Measurements from ENCODE around the gene BEST3.
A peak's percentile ranks its signal among the peaks of the same experiment; 100 is the strongest.

Gene BEST3

DNA sequence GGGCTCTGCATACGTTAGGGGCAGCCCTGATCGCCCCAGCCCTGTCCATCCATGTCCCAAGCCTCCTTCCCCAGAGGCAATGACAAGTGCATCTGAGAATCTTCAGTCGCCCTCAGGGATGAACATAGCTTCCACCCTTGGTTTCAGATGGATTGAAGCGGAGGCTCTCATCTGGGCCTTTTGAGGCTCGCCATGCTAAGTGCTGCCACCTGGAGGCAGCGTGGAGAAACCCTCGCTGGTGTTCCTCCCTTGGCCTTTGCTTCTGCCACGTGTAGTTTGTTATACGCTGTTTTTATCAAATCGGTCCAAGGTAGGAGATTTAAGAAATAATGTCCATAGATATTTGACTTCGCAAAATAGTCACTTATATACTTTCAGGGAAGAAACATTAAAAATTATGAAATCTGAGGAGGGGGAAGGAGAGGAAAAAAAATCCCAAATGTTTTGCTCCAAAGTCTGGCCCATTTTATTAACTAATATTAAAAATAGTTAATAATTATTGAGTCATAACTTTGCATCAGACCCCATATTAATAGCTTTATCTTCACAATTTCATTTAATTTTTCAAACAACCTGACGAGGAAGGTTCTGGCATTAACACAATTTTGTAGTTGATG, 59.6 kb downstream of the BEST3 start:
- no peaks in the 10 kb centered on the region for H3K9me3 ChIP-seq (ENCODE audit: control insufficient read depth, low read length)
- H3K36me3 ChIP-seq (ENCODE audit: control insufficient read depth, insufficient read depth, low read length), result no peaks in the 10 kb centered on the region
- peak in 2 of 3 donors; percentile 11 to 34 for DNase-seq
- H3K4me3 ChIP-seq (ENCODE audit: insufficient read depth, low read depth, low read length, poor library complexity, severe bottlenecking), result no peak overlapping the region
- H3K27me3 ChIP-seq (replicated peaks; ENCODE audit: control insufficient read depth, insufficient read depth, low read length, poor library complexity, severe bottlenecking), result no peaks in the 10 kb centered on the region
- H3K27ac ChIP-seq (ENCODE audit: insufficient read depth, low read length, poor library complexity, severe bottlenecking), result no peak overlapping the region
- no peaks in the 10 kb centered on the region for H3K4me1 ChIP-seq (ENCODE audit: control insufficient read depth, insufficient read depth, low read length, poor library complexity, severe bottlenecking)

DNA sequence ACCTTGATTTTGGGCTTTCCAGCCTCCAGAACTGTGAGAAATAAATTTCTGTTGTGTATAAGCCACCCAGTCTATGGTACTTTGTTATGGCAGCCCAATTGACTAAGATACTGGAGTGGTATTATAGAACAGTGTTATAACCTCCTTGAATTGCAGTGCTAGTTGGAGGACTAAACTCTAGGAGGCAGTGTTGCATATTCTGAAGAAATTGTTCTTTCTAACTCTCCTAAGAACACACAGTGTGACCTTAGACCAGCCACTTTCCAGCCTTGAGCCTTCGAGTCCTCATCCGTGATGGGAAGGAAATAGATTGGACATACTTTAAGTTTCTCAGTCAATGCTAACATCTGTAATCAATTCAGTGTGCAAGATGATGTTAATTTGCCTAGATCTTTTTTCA, 66.0 kb downstream of the BEST3 start:
- Histone ChIP-seq H3K36me3 (ENCODE audit: control insufficient read depth, insufficient read depth, low read length) (no peaks in the 10 kb centered on the region), H3K9me3 (ENCODE audit: control insufficient read depth, low read length) (no peaks in the 10 kb centered on the region), H3K27ac (ENCODE audit: insufficient read depth, low read length, poor library complexity, severe bottlenecking) (no peak overlapping the region), H3K27me3 (replicated peaks; ENCODE audit: control insufficient read depth, insufficient read depth, low read length, poor library complexity, severe bottlenecking) (no peaks in the 10 kb centered on the region), H3K4me3 (ENCODE audit: insufficient read depth, low read depth, low read length, poor library complexity, severe bottlenecking) (no peak overlapping the region), H3K4me1 (ENCODE audit: control insufficient read depth, insufficient read depth, low read length, poor library complexity, severe bottlenecking) (no peaks in the 10 kb centered on the region)
- DNase-seq, result no peak

DNA sequence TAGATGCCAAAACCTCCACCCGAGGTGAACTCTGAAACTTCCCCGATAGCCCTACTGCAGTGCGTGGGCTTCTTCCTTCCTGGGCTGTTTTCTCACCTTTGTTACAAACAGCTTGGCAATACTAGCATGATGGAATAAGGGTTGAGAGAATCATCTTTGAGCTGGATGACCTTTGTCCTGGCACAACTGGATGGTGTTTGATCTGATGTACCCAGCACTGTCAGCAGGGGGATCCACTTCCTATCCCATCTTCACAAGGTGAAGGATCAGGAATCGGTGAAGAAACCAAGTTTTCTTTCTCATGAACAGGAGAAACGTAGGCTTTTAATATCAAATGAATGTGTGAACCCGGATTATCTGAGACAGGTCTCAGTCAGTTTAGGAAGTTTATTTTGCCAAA, 68.9 kb downstream of the BEST3 start:
- H3K9me3 ChIP-seq (ENCODE audit: control insufficient read depth, low read length), result no peaks in the 10 kb centered on the region
- H3K27ac ChIP-seq (ENCODE audit: insufficient read depth, low read length, poor library complexity, severe bottlenecking), result no peak overlapping the region
- H3K4me1 ChIP-seq (ENCODE audit: control insufficient read depth, insufficient read depth, low read length, poor library complexity, severe bottlenecking), result no peaks in the 10 kb centered on the region
- H3K27me3 ChIP-seq (replicated peaks; ENCODE audit: control insufficient read depth, insufficient read depth, low read length, poor library complexity, severe bottlenecking), result no peaks in the 10 kb centered on the region
- no peaks in the 10 kb centered on the region for H3K36me3 ChIP-seq (ENCODE audit: control insufficient read depth, insufficient read depth, low read length)
- DNase-seq, result no peak
- no peak overlapping the region for H3K4me3 ChIP-seq (ENCODE audit: insufficient read depth, low read depth, low read length, poor library complexity, severe bottlenecking)

DNA sequence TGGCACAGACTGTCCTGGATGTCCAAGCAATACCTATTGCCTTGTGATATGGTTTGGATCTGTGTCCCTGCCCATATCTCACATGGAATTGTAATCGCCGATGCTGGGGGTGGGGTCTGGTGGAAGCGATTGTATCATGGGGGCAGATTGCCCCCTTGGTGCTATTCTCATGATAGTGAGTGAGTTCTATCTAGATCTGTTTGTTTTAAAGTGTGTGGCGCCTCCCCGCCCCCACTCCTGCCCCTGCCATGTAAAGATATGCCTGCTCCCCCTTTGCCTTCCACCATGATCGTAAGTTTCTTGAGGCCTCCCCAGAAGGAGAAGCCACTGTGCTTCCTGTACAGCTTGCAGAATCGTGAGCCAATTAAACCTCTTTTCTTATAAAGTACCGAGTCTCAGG, 71.6 kb downstream of the BEST3 start:
- Histone ChIP-seq H3K27ac (ENCODE audit: insufficient read depth, low read length, poor library complexity, severe bottlenecking) (no peak overlapping the region), H3K27me3 (replicated peaks; ENCODE audit: control insufficient read depth, insufficient read depth, low read length, poor library complexity, severe bottlenecking) (no peaks in the 10 kb centered on the region), H3K9me3 (ENCODE audit: control insufficient read depth, low read length) (no peaks in the 10 kb centered on the region), H3K4me1 (ENCODE audit: control insufficient read depth, insufficient read depth, low read length, poor library complexity, severe bottlenecking) (no peaks in the 10 kb centered on the region), H3K4me3 (ENCODE audit: insufficient read depth, low read depth, low read length, poor library complexity, severe bottlenecking) (no peak overlapping the region), H3K36me3 (ENCODE audit: control insufficient read depth, insufficient read depth, low read length) (no peaks in the 10 kb centered on the region)
- no peak for DNase-seq

DNA sequence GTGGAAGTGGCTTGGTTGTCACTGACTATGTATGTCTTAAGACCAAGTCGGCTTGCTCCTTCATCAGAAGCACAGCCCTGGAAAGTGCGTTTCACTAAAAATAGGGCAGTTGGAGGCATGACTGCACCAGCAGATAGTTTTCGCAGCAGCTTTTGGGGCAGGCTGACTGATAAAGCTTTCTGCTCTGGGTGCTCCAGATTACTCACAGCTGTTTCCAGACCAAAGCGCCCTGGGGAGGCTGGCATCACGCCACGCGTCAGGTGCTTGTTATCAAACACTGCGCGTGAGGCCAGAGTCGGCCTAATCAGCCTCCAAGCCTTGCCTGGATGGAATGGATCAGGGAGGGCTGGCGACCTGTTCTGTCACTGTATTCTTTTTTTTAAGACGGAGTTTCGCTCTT, 75.1 kb downstream of the BEST3 start:
- no peak overlapping the region for H3K4me3 ChIP-seq (ENCODE audit: insufficient read depth, low read depth, low read length, poor library complexity, severe bottlenecking)
- no peaks in the 10 kb centered on the region for H3K27me3 ChIP-seq (replicated peaks; ENCODE audit: control insufficient read depth, insufficient read depth, low read length, poor library complexity, severe bottlenecking)
- DNase-seq, result no peak
- no peaks in the 10 kb centered on the region for H3K9me3 ChIP-seq (ENCODE audit: control insufficient read depth, low read length)
- no peak overlapping the region for H3K27ac ChIP-seq (ENCODE audit: insufficient read depth, low read length, poor library complexity, severe bottlenecking)
- H3K4me1 ChIP-seq (ENCODE audit: control insufficient read depth, insufficient read depth, low read length, poor library complexity, severe bottlenecking), result no peaks in the 10 kb centered on the region
- H3K36me3 ChIP-seq (ENCODE audit: control insufficient read depth, insufficient read depth, low read length), result no peaks in the 10 kb centered on the region

DNA sequence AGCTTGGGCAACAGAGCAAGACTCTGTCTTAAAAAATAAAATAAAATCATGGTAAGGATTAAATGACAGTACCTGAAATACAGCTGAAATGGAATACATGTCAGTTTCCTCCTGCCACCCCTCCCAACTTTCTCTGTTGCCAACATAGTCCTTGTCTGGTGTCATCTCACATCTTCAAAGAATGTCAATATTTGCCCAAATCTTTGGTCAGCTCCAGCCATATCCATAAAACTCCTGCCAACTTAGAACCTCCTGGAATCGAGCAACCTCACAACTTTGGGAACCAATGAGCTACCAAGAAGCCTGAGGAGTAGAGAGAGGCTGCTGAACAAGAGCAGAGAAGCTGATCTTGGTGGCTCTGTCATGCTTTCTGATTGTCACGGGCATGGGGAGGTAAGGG, 77.6 kb downstream of the BEST3 start:
- no peaks in the 10 kb centered on the region for H3K27me3 ChIP-seq (replicated peaks; ENCODE audit: control insufficient read depth, insufficient read depth, low read length, poor library complexity, severe bottlenecking)
- no peaks in the 10 kb centered on the region for H3K36me3 ChIP-seq (ENCODE audit: control insufficient read depth, insufficient read depth, low read length)
- H3K4me1 ChIP-seq (ENCODE audit: control insufficient read depth, insufficient read depth, low read length, poor library complexity, severe bottlenecking), result no peaks in the 10 kb centered on the region
- H3K27ac ChIP-seq (ENCODE audit: insufficient read depth, low read length, poor library complexity, severe bottlenecking), result no peak overlapping the region
- H3K4me3 ChIP-seq (ENCODE audit: insufficient read depth, low read depth, low read length, poor library complexity, severe bottlenecking), result no peak overlapping the region
- H3K9me3 ChIP-seq (ENCODE audit: control insufficient read depth, low read length), result no peaks in the 10 kb centered on the region
- no peak for DNase-seq

DNA sequence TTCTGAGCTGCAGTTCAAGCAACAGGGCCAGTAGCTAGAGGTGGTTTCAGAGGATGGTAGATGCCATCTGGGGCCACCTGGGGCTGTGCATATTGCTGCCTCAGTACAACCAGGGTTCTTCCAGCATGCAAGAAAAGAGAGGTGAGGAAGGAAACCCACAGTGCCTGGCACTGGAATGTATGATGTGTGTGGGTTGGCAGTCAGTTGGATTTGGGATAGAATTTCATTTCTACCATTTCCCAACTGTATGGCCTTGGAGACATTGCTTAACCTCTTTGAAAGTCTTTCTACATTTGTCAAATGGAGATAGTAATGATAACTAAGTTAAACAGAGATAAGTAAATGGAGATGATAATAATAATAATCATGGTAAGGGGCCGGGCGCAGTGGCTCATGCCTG, 78.2 kb downstream of the BEST3 start:
- H3K9me3 ChIP-seq (ENCODE audit: control insufficient read depth, low read length), result no peaks in the 10 kb centered on the region
- DNase-seq, result no peak
- H3K4me3 ChIP-seq (ENCODE audit: insufficient read depth, low read depth, low read length, poor library complexity, severe bottlenecking), result no peak overlapping the region
- H3K27me3 ChIP-seq (replicated peaks; ENCODE audit: control insufficient read depth, insufficient read depth, low read length, poor library complexity, severe bottlenecking), result no peaks in the 10 kb centered on the region
- no peak overlapping the region for H3K27ac ChIP-seq (ENCODE audit: insufficient read depth, low read length, poor library complexity, severe bottlenecking)
- H3K4me1 ChIP-seq (ENCODE audit: control insufficient read depth, insufficient read depth, low read length, poor library complexity, severe bottlenecking), result no peaks in the 10 kb centered on the region
- no peaks in the 10 kb centered on the region for H3K36me3 ChIP-seq (ENCODE audit: control insufficient read depth, insufficient read depth, low read length)

DNA sequence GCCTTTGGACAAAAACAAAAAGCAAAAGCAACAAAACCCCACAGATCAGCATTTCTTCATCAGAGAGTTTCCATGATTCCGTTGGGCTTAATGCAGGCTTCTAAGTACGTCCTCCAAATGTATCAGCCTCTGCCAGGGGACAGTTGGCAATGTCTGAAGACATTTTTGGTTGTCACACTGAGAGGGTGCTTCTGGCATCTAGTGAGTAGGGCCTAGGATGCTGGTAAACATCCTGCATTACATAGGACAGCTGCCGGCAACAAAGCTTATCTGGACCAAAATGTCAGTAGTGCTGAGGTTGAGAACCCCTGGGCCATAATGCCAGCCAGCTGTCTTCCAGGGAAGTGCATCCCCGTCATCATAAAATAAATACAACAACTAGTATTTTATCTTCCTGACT, 79.0 kb downstream of the BEST3 start:
- H3K36me3 ChIP-seq (ENCODE audit: control insufficient read depth, insufficient read depth, low read length), result no peaks in the 10 kb centered on the region
- no peak for DNase-seq
- no peak overlapping the region for H3K4me3 ChIP-seq (ENCODE audit: insufficient read depth, low read depth, low read length, poor library complexity, severe bottlenecking)
- no peaks in the 10 kb centered on the region for H3K4me1 ChIP-seq (ENCODE audit: control insufficient read depth, insufficient read depth, low read length, poor library complexity, severe bottlenecking)
- H3K9me3 ChIP-seq (ENCODE audit: control insufficient read depth, low read length), result no peaks in the 10 kb centered on the region
- no peaks in the 10 kb centered on the region for H3K27me3 ChIP-seq (replicated peaks; ENCODE audit: control insufficient read depth, insufficient read depth, low read length, poor library complexity, severe bottlenecking)
- H3K27ac ChIP-seq (ENCODE audit: insufficient read depth, low read length, poor library complexity, severe bottlenecking), result no peak overlapping the region

DNA sequence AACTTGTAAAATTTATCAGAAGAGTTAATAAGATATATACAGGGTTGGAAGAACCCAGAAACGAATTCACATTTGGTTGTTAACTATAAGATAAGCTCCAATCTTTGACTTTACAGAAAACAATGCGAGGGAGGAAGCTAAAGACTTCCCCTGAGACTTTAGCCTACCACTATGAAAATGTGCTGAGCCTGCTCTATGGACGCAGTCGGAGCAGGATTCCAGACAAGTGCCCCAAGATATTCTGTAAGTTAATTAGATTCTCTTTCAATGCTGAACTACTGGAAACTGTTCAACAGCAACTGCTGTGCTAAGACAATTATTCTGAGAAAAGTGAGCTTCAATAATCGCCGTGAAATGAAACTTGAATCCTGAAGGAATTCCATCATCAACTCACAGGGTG, 80.1 kb downstream of the BEST3 start:
- Histone ChIP-seq H3K36me3 (ENCODE audit: control insufficient read depth, insufficient read depth, low read length) (no peaks in the 10 kb centered on the region), H3K9me3 (ENCODE audit: control insufficient read depth, low read length) (no peaks in the 10 kb centered on the region), H3K4me3 (ENCODE audit: insufficient read depth, low read depth, low read length, poor library complexity, severe bottlenecking) (no peak overlapping the region), H3K4me1 (ENCODE audit: control insufficient read depth, insufficient read depth, low read length, poor library complexity, severe bottlenecking) (no peaks in the 10 kb centered on the region), H3K27ac (ENCODE audit: insufficient read depth, low read length, poor library complexity, severe bottlenecking) (no peak overlapping the region), H3K27me3 (replicated peaks; ENCODE audit: control insufficient read depth, insufficient read depth, low read length, poor library complexity, severe bottlenecking) (no peaks in the 10 kb centered on the region)
- no peak for DNase-seq

DNA sequence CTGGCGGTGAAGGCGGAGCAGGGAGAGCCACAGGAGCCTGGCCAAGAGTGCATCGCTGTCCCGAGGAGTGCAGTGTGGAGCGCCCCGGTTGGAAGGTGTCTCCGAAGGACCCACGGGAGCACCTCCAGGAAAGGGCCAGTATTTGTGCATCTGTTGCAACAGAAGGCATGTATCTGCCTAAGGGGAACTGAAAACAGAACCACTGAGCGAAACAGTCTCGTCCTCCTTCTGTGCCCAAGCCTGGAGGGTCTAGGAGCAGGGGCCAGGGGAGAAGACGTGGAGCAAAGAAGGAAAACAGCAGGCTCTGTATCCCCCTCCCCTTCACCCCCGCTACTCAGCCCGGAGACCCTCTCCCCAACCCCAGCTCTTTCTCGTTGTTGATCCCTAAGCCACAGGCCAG, 83.1 kb downstream of the BEST3 start:
- Histone ChIP-seq H3K36me3 (ENCODE audit: control insufficient read depth, insufficient read depth, low read length) (no peaks in the 10 kb centered on the region), H3K9me3 (ENCODE audit: control insufficient read depth, low read length) (no peaks in the 10 kb centered on the region), H3K27ac (ENCODE audit: insufficient read depth, low read length, poor library complexity, severe bottlenecking) (no peak overlapping the region), H3K4me3 (ENCODE audit: insufficient read depth, low read depth, low read length, poor library complexity, severe bottlenecking) (no peak overlapping the region), H3K4me1 (ENCODE audit: control insufficient read depth, insufficient read depth, low read length, poor library complexity, severe bottlenecking) (no peaks in the 10 kb centered on the region), H3K27me3 (replicated peaks; ENCODE audit: control insufficient read depth, insufficient read depth, low read length, poor library complexity, severe bottlenecking) (no peaks in the 10 kb centered on the region)
- DNase-seq, result no peak

DNA sequence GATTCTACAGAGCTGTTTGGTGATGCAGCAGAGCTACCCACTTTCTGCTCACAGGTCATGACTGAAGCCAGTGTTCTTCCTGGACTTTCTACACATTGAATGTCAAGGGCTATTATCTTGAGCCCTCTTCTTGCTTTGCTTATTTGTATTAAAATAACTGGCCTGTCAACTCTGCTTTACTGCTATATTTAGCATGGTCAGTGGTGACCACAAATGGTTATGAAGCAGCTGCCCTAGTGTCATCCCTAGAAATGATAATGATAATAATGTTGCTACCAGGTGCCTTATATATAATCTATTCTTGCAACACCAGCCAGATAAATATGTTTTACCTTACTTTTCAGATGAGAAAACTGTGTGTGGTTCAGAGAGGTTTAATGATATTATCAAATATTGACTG, 85.8 kb downstream of the BEST3 start:
- H3K4me1 ChIP-seq (ENCODE audit: control insufficient read depth, insufficient read depth, low read length, poor library complexity, severe bottlenecking), result no peaks in the 10 kb centered on the region
- no peaks in the 10 kb centered on the region for H3K27me3 ChIP-seq (replicated peaks; ENCODE audit: control insufficient read depth, insufficient read depth, low read length, poor library complexity, severe bottlenecking)
- H3K9me3 ChIP-seq (ENCODE audit: control insufficient read depth, low read length), result no peaks in the 10 kb centered on the region
- no peak overlapping the region for H3K27ac ChIP-seq (ENCODE audit: insufficient read depth, low read length, poor library complexity, severe bottlenecking)
- DNase-seq, result no peak
- H3K36me3 ChIP-seq (ENCODE audit: control insufficient read depth, insufficient read depth, low read length), result no peaks in the 10 kb centered on the region
- H3K4me3 ChIP-seq (ENCODE audit: insufficient read depth, low read depth, low read length, poor library complexity, severe bottlenecking), result no peak overlapping the region

All from effector memory CD4-positive, alpha-beta T cell (primary cell).